Transverse colon (tissue), 3 donors: Measurements from ENCODE around the gene HERC2.

ENCODE experiments used
- POLR2A ChIP-seq: fragments of 450-650 bp; IDR thresholded peaks from one replicate; pipeline ENCODE4 v1.6.1; 2016; ENCODE audit warnings: antibody characterized with exemption, mild to moderate bottlenecking, moderate library complexity
- TF ChIP-seq, protein P1 (sequence below), 5 experiments: fragments of 200-600 bp in 3 of 5; fragments of 450-650 bp in 2 of 5; sonication (generic) in 3 of 5; IDR thresholded peaks; 1 replicate in 2 of 5; 2 replicates in 3 of 5; pipeline ENCODE4 v1.5.1; 2016 to 2017; ENCODE audit warnings: antibody characterized with exemption in 5 of 5, inconsistent platforms in 3 of 5, mild to moderate bottlenecking in 2 of 5, moderate library complexity in 1 of 5

DNA sequence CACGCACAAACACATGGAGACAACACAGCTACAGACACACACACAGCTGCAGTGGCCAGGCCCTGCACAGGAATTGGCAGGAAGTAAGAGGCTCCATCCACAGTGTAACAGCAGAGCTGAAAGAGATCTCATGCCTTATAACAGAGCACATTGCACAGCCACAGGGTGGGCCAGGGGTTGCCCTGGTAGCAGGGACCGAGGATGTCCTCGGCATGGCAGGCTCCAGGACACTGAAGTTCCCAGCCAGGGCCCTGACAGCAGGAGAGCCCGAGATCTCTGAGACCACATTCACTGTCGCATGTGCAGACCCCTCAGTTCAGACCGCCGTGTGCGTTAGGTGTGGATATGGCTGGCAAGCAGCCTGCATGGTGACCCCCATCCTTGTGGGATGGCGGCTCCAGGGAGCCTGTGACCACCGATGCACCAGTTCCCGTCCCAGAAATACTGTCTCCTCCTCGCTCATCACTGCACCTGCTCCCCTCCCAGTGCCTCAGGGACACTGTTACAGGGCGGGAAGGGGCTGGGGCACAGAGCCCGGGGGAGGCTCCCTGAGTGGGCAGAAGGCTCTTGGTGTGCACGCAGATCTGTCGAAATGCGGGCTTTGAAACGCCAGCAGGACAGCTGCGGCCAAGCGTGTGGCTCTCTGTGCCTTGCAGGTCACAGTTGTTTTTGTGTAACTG, 221.3 kb downstream of the HERC2 start:
- TF ChIP-seq, protein P1, sequence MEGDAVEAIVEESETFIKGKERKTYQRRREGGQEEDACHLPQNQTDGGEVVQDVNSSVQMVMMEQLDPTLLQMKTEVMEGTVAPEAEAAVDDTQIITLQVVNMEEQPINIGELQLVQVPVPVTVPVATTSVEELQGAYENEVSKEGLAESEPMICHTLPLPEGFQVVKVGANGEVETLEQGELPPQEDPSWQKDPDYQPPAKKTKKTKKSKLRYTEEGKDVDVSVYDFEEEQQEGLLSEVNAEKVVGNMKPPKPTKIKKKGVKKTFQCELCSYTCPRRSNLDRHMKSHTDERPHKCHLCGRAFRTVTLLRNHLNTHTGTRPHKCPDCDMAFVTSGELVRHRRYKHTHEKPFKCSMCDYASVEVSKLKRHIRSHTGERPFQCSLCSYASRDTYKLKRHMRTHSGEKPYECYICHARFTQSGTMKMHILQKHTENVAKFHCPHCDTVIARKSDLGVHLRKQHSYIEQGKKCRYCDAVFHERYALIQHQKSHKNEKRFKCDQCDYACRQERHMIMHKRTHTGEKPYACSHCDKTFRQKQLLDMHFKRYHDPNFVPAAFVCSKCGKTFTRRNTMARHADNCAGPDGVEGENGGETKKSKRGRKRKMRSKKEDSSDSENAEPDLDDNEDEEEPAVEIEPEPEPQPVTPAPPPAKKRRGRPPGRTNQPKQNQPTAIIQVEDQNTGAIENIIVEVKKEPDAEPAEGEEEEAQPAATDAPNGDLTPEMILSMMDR (IDR thresholded peaks at IDR 0.05), result no peak
- TF ChIP-seq POLR2A, result no peak
